CD4-positive, alpha-beta T cell treated with Interleukin-10 for 1 hour (primary cell): ENCODE results near the gene NFAM1.
A peak's percentile ranks its signal among the peaks of the same experiment; 100 is the strongest.

Experiments used
- DNase-seq: peaks from one replicate; pipeline ENCODE4 v3.0.0-alpha.2; 2020

The NFAM1 gene

DNA sequence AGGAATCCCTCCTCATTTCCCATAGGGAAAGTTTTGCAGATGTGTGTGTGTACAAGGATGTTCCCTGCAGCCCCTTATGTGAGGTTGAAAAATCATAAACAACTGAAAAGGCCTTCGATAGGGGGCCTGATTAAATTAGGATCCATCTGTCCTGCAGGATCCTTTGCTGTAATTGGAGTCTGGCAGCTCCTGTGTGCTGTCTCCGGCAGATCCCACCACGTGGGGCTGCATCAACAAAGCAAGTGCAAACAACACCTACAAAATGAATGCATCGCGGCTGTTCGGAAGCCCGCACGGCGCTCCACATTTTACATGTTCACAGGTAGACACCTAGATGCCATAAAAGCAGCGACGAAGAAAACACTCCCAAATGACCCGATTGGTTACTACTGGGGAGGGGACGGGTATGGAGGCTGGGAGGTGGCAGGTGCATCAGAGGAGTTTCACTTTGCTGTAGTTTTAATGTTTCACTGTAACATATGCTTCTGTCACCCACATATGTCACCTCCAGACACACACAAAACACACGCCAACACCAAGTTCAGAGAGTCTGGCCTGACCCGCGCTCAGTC, 52.2 kb downstream of the NFAM1 start:
- DNase-seq = no peak

DNA sequence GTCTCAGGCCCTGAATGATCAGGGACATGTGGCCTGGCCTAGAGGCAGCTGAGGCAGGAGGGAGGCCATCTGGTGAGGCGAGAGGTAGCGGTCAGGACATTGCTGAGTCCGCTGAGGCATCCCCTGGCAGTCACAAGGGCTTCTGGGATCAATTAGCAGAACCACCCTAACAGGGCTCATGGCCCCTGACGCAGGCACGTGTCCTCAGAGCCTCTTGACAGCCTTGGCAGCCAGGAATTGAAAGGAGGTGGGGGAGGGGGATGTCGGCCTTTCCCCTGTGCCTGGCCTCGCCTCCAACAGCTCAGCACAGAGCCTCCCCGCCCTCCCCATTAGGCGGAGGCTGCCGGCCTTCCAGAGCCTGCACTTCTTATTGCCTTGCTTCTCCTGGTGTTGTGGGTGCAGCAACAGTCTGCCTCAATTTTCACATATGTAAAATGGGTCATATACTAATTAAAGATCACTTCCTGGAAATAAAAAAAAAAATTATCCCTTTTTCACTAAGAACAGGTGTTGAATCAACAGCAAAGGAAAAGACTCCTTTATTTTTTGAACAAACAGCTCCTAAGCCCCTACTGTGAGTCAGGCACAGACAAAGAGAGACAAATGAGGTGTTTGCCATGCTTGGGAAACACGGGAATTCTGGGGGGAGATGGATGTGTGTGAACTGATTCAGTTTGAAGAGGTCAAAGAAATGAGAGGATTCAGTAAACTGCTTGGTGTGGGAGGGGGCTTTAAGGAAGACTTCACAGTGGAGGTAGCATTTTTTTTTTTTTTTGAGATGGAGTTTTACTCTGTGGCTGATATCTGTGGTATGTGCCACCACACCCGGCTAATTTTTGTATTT, 55.3 kb downstream of the NFAM1 start:
- DNase-seq = no peak

DNA sequence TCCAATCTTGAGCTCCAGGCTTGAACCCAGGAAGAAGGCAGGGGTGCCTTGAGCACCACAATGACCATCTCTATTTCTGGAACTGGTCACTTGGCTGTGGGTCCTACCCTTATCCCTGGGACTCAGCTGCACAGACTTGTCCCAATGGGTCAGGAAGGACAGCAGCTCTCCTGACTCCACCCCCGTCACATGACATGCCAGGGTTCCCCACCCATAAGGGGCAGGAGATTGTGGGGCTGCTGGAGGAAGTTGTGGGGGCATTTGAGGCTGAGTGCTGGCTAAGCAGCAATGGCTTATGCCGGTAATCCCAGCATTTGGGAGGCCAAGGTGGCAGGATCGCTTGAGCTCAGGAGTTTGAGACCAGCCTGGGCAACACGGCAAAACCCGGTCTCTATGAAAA, 56.2 kb downstream of the NFAM1 start:
- no peak for DNase-seq

DNA sequence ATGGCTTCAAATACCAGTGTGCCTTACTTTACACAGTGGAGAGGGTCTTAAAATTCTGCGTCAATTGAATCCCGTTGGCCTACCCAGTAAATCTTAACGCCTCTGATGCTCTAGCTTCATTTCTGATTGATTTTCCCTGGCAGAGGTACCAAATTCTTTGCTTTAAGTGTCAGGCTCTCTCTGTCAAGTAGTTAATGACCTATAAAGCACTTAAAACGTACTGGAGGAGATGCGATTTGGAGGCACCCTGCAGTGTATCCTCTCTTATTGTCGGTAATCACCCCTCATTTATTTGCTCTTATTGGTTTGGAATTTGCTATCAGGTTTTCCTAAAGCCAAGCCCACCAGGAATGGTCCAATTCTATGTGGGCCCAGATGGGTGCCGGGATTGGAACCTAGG, 59.2 kb downstream of the NFAM1 start:
- DNase-seq = no peak

DNA sequence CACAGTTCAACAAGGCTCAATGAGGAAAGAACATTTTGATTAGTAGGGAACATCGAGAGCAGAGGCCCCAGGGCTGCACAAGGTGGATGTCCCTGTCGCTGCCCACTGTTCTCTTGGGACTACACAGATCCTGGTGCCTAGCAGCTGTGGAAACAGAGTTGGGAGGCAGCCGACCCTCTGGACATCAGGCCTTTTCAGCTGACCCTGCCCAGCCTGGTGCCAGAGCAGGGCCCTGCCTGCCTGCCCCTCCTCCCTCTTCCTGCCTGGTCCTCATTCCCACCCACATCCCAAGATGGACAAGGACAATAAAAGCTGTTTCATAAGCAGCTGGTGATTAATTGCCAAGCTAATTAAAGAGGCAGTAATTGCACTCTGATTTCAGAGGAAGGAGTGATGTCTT, 60.7 kb downstream of the NFAM1 start:
- no peak for DNase-seq

DNA sequence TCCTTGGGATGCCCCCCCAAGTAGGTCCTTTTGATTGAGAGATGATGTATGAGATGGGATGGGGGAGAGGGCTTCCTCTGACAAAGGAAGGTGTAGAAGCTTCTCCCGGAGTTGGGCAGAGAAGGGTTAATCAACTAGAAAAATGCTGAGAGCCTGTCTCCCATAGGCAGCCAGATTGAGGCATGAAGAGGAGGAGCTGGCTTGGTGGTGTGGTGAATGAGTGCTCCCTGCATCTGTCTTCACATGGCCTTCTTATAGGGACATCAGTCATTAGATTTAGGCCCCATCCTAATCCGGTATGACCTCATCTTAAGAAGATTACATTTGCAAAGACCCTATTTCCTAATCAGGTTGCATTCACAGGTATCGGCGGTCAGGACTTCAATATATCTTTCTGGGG, 61.1 kb downstream of the NFAM1 start:
- DNase-seq = no peak

DNA sequence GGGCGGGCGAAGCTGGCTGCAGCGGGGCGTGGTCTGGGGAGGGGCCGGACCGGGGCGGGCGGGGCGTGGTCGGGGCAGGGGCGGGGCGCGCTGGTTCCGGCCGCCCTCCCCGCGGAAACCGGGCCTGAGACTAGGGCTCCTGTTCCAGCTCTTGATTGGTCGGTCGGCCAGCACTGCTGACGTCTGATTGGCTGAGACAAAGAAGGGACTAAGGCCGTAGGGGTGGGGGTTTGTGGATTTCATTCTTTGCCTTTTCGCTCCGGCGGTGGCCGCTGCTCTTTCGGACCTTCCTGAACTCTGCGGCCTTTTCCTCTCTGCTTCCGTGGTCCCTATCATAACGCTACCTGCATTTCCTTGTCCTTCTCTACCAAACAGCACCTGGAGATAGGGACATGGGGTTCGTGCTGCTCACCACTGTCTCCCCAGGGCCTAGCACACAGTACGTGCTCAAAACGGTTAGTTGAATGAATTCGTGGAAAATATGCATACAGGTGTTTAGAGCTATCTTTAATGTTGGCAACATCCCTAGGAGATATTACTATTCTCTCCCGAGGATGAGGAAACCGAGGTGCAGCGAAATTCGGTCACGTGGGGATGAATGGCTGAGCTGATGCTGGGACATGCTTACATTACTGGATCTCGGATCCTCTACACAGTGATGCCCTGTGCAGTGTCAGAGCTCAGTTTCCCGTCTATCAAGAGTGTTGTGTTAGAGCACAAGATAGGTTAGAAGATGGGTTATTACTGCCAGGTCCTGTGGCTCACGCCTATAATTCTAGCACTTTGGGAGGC, 62.8 kb downstream of the NFAM1 start:
- DNase-seq = peak; percentile 91

DNA sequence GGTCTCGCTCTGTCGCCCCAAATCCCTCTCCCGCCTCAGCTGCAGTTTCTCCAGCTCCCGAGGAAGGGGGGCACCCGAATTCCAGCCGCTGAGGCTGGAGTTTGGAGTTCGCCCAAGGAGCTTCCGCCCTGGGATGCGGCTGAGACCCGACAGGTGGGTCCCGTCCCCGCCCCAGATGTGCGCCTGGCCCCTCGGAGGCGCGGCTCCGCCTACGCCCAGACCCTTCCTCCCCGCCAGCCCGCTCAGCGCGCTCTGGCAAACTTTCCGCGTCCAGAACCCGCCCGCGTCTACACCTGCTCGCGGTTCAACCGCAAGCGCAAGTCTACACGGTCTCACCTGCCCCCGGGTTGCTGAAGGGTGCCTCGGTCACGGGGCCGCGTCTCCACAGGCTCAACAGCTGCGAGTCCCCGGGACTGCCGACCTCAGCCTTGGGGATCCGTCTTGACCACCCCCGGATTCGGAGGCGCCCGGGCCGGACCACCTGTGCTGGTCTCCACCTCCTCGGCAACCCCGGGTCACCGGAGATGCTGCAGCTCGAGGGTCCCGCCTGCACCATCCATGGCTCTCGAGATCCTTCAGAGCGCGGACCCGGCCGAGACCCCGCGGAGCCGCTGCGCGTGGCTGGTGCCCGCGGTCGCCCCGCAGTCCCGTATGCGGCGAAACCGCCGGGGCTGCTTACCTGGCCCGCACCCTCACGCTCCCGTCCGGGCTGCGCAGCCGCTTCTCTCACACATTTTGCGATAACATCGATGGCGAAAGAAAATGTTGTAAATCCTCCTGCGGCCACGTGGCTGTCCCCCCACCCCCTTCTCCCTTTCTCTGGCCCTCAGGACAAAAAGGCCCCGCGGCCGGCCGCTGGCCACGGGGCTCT, 63.6 kb downstream of the NFAM1 start:
- peak; percentile 46 for DNase-seq

DNA sequence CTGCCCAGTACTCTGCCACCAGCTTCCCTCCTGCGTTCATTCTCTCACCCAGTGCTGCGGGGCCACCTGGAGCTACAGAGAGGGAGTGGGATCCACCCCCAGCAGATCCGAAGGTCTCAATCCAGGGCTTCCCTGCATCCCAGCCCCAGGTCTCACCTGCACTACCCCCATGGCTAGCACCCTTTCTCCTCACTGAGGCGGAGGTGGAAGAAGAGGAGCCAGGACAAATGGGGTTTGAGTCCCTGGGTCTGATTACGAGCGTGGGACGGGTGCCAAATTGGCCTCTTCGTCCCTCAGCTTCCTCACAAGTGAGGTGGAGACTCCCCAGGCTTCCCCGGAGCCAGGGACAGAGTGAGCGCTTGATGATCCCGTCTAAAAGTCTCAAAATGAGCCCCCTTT, 64.2 kb downstream of the NFAM1 start:
- DNase-seq = no peak

DNA sequence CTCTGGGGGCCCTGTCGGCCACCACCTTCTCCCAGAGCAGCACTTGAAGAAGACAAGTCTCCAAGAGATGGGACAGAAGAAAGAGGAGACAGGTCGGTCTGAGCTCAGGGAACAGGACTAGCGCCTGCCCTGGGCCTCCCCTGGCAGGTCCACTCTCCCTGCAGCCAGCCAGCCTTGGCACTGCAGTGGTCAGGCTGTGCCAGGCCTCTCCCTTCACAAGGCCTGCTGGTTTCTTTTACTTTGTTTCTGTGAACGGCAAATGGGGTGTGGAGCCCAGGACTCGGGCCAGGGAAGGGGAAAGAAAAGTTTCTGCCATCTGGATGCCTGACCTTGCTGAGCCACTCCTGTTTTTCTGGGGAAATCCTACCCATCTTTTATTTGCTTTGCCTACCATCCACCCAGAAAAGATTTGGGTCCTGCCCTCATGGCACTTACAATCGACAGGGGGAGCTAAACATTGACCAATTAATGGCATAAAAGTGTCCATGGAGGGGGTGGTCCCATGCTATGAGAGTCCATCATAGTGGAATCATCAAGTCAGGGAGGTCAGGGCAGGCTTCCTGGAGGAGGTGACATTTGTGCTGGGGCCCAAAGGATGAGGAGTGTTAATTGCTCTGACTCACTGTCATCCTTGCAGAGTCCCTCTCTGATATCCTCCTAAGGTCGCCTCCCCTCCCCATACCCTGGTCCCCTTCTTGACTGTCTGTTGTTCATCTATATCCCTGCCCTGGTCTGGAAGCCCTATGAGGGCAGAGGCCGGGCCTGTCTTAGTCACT, 65.2 kb downstream of the NFAM1 start:
- no peak for DNase-seq

DNA sequence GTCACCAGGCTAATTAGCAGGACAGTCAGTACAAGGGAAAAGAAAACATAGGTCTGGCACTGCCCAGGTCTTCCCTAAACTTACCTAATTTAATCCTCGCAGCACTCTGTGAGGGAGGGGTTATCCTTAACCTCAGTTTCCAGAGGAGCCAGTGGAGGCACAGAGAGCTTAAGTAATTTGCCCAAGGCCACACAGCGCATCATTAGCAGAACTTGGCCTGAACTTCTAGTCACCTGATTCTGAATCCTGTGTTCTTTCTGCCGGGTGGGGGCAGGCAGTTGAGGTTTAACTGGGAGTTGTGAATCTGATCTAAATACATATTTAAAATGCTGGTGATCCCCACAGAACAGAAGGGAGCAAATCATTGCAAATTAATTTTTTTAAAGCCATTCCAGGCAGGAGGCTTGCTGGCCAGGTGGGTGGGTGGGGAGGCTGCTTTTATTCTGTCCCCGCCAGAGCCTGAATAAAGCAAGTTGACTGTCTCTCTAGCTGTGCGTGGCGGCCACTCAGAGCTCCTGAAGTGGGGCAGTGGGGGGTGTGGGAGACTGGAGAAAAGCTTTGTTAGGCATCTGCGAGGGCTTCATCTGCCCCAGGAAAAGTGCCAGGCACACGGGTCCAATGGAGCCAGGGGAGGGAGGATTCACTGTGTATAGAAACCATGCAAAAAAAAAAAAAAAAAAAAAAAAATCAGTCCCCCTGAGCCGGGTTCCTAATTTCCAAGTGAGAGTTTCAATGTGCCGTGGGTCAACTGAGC, 66.1 kb downstream of the NFAM1 start:
- DNase-seq = no peak

DNA sequence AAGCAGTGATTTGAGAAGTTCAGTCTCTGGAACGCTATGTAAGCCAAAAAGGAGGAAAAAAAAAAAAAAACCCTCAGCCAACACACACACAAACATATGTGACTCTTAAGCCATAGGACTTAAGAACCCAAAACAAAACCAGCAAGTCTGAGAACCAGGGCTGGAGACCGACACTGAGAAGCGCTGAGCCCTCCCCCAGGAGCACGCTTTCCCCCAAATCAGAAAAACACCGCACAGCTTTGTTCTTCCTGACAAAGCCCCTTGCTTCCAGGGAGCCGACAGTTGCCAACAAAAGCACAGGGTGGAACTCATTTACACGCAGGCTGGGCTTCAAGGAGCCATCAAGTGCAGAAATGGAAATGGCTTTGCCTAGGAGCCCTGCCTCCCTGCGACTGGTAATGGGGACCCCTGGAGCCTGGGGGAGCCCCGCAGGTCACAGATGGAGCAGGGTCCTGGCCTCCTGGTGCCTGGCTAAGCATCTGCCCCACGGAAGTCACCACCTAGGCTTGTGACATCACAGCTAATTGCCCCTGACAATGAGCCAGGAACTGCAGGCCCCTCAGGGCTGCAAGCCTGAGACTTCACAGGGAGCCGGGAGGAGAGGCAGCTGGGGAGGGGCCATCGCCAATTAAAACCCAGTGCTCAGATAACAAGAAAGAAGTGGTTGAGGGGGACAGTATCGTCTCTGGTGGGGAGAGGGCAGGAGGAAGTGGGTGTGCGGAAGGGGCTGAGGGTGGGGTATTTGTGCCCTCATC, 66.9 kb downstream of the NFAM1 start:
- DNase-seq = no peak

DNA sequence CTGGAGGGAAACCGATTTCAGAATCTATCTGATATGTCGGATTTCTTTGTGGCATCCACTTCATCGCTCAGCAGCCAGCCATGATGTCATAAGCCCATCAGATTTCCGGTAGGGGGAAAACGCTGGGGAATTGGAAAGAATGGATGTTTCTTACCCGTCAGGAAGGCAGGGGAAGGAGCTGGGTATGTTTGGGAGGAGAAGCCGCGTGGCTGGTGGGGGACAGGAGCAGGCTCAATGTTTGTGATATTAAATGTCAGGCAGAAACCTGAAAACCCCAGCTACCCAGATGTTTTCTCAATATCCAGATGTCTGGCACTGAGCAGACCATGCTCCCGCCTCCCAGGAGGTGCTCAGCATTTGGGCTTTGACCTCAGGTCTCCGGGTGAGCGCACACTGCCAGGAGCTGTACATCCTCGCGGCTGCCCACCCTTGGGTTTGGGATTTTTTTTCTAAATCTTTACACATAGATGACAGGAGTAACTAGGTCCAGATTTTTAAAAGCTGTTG, 67.5 kb downstream of the NFAM1 start:
- no peak for DNase-seq

DNA sequence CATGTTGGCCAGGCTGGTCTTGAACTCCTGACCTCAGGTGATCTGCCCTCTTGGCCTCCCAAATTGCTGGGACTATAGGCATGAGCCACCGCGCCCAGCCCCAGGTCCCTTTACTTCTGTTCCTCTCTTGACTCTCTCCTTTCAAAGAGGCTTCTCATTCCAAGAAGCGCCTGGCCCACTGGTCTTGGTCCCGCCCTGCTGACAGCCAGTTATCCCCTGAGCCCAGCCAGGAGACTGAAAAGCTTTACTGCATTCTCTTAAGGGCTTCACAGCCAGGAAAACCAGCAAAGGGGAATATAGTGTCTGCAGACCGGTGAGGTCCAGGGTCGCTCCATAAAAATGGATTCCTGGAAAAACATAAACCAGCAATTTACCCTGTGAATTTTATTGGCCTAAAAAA, 68.3 kb downstream of the NFAM1 start:
- no peak for DNase-seq

DNA sequence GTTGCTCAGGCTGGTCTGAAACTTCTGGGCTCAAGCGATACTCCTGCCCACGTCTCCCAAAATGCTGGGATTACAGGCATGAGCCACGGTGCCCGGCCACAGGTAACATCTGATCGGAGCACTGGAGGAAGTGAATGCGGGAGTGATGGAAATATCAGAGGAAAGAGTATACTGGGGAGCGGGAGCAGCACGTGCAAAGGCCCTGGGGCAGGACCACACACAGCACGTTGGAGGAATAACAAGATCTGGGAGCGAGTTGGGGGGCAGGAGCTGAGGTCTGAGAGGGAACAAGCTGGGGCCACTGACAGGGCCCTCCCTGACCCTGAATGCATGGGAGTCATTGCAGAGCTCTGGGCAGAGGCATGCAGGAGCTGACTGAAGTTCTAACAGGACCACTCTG, 70.7 kb downstream of the NFAM1 start:
- no peak for DNase-seq

DNA sequence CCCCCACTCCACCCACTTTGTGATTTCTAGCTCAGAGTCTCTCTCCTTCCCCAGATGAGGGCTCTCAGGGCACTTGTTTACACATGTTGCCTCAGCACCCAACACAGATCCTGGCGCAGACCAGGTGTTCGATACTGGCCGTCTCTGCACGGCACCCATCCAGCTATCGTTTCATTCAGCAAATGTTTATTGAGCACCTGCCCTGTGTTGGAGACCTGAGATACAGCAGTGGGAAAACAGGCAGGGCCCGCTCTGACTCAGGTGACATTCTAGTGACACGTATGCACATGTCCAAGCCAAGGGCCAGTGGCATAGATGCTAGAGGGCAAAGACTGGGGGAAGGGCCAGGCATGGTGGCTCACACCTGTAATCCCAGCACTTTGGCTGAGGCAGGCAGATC, 71.9 kb downstream of the NFAM1 start:
- DNase-seq = no peak

DNA sequence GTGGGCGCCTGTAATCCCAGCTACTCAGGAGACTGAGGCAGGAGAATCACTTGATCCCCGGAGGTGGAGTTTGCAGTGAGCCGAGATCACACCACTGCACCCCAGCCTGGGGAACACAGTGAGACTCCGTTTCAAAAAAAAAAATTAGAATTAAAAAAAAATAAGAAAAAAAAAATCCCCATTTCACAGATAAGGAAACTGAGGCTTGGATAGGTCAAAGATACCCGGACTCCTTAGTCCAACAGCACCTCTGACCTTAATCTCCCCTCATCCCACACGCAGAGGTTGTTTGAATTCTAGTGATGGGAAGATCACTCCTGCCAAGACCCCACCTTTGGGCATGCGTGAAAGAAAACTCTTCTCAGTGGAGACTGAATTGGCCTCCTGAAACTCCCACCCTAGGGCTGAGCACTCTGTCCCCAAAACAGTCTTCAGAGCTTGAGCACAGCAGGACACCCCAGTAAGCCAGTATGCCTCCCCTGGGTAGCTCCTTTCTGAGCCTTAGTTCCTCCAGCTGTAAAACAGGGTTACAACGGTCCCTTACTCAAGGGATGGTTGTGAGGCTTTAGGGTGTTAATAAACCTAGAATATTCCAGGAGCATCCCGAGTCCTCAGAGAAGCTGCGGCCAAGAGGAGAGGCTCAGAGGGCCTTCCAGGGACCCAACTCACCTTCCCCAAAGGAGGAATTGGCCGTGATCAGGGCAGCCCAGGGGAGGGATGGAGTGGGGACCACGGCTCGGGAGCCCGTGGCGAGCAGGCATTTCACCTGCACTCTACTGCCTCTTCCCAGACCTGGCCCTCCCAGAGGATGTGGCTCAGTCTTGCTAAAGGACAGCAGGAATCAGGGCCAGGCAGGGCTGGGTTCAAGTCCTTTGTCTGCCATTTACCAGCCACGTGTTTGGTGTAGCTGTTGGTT, 73.3 kb downstream of the NFAM1 start:
- no peak for DNase-seq

DNA sequence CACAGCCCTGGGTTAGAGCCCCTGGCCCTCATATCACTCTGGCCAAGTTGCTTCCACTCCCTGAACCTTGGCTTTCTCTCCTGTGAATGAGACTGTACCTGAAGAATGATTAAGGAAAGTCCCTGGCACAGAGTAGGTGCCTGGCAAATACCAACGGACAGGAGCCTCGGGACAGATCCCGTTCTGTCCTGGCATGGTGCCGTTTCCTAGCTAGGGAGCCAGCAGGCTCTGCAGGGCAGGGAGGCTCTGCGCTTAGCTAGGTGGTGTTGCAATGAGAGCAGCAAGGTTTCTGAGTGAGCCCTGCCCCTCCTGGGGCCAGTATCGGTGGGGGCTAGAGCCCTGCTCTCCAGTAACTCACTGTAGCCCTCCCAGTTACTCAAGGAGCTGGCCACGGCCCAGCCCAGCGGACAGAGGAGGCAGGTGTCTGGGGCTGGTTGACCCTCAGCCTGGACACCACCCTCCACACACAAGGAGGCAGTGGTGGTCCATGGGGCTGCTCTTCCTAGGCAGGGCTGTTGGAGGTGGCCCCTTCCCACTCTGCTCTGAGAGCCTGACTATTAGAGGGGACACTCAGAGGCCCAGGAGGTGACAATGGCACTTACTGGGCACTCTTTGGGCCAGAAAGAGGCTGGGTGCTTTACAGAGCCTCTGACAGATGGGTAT, 74.4 kb downstream of the NFAM1 start:
- no peak for DNase-seq

DNA sequence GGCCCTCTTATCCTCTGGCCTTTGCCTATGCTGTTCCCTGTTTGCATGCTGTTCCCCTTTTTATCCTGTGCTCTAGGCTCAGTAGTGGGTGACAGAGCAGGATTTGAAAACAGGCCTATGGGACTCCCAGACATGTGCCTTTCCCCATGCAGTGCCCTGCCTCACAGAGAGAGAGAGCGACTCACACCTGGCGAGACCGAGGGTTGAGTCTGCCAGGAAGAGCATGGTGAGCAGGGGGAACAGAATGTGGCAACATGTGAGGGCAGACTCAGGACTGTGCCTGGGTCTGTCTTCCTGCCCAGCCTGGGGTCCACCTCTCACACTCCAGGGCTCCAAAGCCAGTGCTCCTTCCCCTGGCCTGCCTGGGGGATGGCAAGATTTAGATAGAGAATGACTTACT, 75.0 kb downstream of the NFAM1 start:
- no peak for DNase-seq
